Natural killer cell (primary cell): ENCODE measurements around the gene DDIT4. TPM values are rescaled to one million over a fixed set of nuclear protein-coding genes. Genes with fewer than 3 reads are reported as not detected.

Experiments used
- ATAC-seq, 3 donors: fragments of 150-1000 bp in 2 of 3; fragments of 200-7000 bp in 1 of 3; cut with Tn5 transposase; 1 replicate in 1 of 3; 2 replicates in 2 of 3; pipeline ENCODE4 v1.10.0; 2021; ENCODE audit warnings: mild to moderate bottlenecking in 2 of 3, moderate library complexity in 2 of 3
- DNase-seq, 2 donors: peaks; one replicate each; pipeline versions ENCODE4 v3.0.0 to v3.0.0-alpha.2; 2013 to 2021; ENCODE audit warnings: mixed read lengths in 1 of 2
- H3K27ac ChIP-seq: one replicate; pipeline ENCODE4 v1.5.1; 2013; ENCODE audit warnings: mild to moderate bottlenecking, low read length
- H3K27me3 ChIP-seq: one replicate; pipeline ENCODE4 v1.6.1; 2013; ENCODE audit warnings: low read length; ENCODE audit not compliant: control insufficient read depth, insufficient read depth
- H3K36me3 ChIP-seq: one replicate; pipeline ENCODE4 v1.6.1; 2013; ENCODE audit warnings: low read length; ENCODE audit not compliant: control insufficient read depth, insufficient read depth
- H3K4me1 ChIP-seq: one replicate; pipeline ENCODE4 v1.6.1; 2013; ENCODE audit warnings: low read length; ENCODE audit not compliant: control insufficient read depth, insufficient read depth
- H3K4me3 ChIP-seq: one replicate; pipeline ENCODE4 v1.5.1; 2013; ENCODE audit warnings: low read length
- H3K9me3 ChIP-seq: one replicate; pipeline ENCODE4 v1.6.1; 2013; ENCODE audit warnings: low read length; ENCODE audit not compliant: control insufficient read depth, insufficient read depth
- H3K27ac Mint-ChIP-seq, 2 donors: one replicate each; pipeline ENCODE4 v1.8.0; 2022; ENCODE audit warnings: mild to moderate bottlenecking in 2 of 2, mixed read lengths in 2 of 2, moderate library complexity in 1 of 2
- H3K27me3 Mint-ChIP-seq, 2 donors: one replicate each; pipeline ENCODE4 v1.8.0; 2022; ENCODE audit warnings: low read depth in 2 of 2, mixed read lengths in 2 of 2
- H3K36me3 Mint-ChIP-seq: one replicate; pipeline ENCODE4 v1.8.0; 2022; ENCODE audit warnings: mixed read lengths
- H3K4me1 Mint-ChIP-seq, 2 donors: one replicate each; pipeline ENCODE4 v1.8.0; 2022; ENCODE audit warnings: mixed read lengths in 2 of 2
- H3K4me3 Mint-ChIP-seq: one replicate; pipeline ENCODE4 v1.8.0; 2022; ENCODE audit warnings: mild to moderate bottlenecking, moderate library complexity, mixed read lengths
- H3K9me3 Mint-ChIP-seq, 2 donors: one replicate each; pipeline ENCODE4 v1.8.0; 2022; ENCODE audit warnings: mixed read lengths in 2 of 2
- CTCF ChIP-seq: fragments of 200-600 bp; IDR thresholded peaks from one replicate; pipeline ENCODE4 v1.8.0; 2022; ENCODE audit warnings: antibody characterized with exemption
- WGBS: methylation state at CpG from one replicate; pipeline ENCODE4 v1.1.7; 2013; ENCODE audit warnings: missing lambda C conversion rate; ENCODE audit not compliant: insufficient coverage; 5-methylcytosine and 5-hydroxymethylcytosine counted together
- intact Hi-C: fragments of 100-400 bp; cut with micrococcal nuclease; formaldehyde crosslinking; loops from one replicate; pipeline ENCODE4 v1.14.2; 2022
- total RNA-seq, 4 donors: library from RNA; stranded (reverse); fragments of 120-200 nt in 1 of 4; gene quantifications; one replicate each; pipeline versions ENCODE4 v1.2.3 to v1.2.4, GENCODE V29; 2013 to 2022

DDIT4 gene
- total RNA-seq, 3 donors from 2014 or later (not counting 1 experiment from before 2014, with no cell fraction given), result 174 to 232 (median 200) TPM

GRCh38 chr10:72275351-72276012 is 1.8 kb downstream of the DDIT4 start:
- ATAC-seq (no peak), DNase-seq (peak in 1 of 2 donors; percentile 46)
- H3K4me1 Mint-ChIP-seq, result peaks cover 40 to 65% of the 10 kb centered on the region in 2 donors
- H3K4me3 ChIP-seq, result peak overlapping the region; percentile 90
- no peaks in the 10 kb centered on the region for H3K9me3 Mint-ChIP-seq
- intact Hi-C loops, result no loop called here
- H3K27ac Mint-ChIP-seq, result peak overlapping the region; percentile 91 to 94
- peaks cover 22% of the 10 kb centered on the region for H3K36me3 ChIP-seq
- H3K4me3 Mint-ChIP-seq, result peak overlapping the region; percentile 99
- H3K27me3 ChIP-seq, result no peaks in the 10 kb centered on the region
- H3K27ac ChIP-seq, result peak overlapping the region; percentile 82
- H3K4me1 ChIP-seq, result peaks cover 48% of the 10 kb centered on the region
- TF ChIP-seq CTCF, result no peak
- H3K36me3 Mint-ChIP-seq, result peaks cover 8% of the 10 kb centered on the region
- H3K9me3 ChIP-seq, result no peaks in the 10 kb centered on the region
- H3K27me3 Mint-ChIP-seq, result no peaks in the 10 kb centered on the region
- WGBS, result 17% methylated on average over 12 of the region's 12 CpGs

- H3K27ac Mint-ChIP-seq, result peak overlapping the region; percentile 91 to 94
- WGBS, result 64% methylated on average over 4 of the region's 4 CpGs
- Histone ChIP-seq H3K27ac (peak overlapping the region; percentile 34), H3K4me3 (peak overlapping the region; percentile 90), H3K4me1 (peaks cover 48% of the 10 kb centered on the region), H3K9me3 (no peaks in the 10 kb centered on the region), H3K27me3 (no peaks in the 10 kb centered on the region), H3K36me3 (peaks cover 22% of the 10 kb centered on the region)
- H3K9me3 Mint-ChIP-seq, result no peaks in the 10 kb centered on the region
- peaks cover 40 to 60% of the 10 kb centered on the region in 2 donors for H3K4me1 Mint-ChIP-seq
- H3K4me3 Mint-ChIP-seq, result peak overlapping the region; percentile 99
- H3K36me3 Mint-ChIP-seq, result peaks cover 8% of the 10 kb centered on the region
- ATAC-seq (no peak), DNase-seq (peak in 1 of 2 donors; percentile 40)
- intact Hi-C loops, result no loop called here
- no peak for TF ChIP-seq CTCF
- no peaks in the 10 kb centered on the region for H3K27me3 Mint-ChIP-seq
Measured at GRCh38 chr10:72276013-72276387, 2.3 kb downstream of the DDIT4 start.

GRCh38 chr10:72276421-72277339 is 3.0 kb downstream of the DDIT4 start:
- Histone ChIP-seq H3K36me3 (peaks cover 22% of the 10 kb centered on the region), H3K27ac (peak overlapping the region; percentile 34), H3K9me3 (no peaks in the 10 kb centered on the region), H3K27me3 (no peaks in the 10 kb centered on the region), H3K4me3 (peak overlapping the region; percentile 90), H3K4me1 (peaks cover 48% of the 10 kb centered on the region)
- Mint-ChIP-seq H3K4me3 (peak overlapping the region; percentile 99), H3K27me3 (no peaks in the 10 kb centered on the region), H3K9me3 (no peaks in the 10 kb centered on the region), H3K4me1 (peaks cover 40 to 60% of the 10 kb centered on the region in 2 donors), H3K27ac (peak overlapping the region; percentile 91 to 94), H3K36me3 (peaks cover 8% of the 10 kb centered on the region)
- intact Hi-C loops, result no loop called here
- ATAC-seq, result no peak
- DNase-seq, result no peak
- TF ChIP-seq CTCF, result no peak
- 74% methylated on average over 6 of the region's 6 CpGs for WGBS
